Fibroblast of pulmonary artery (primary cell): ENCODE data around the gene WWOX.

ENCODE experiments used
- DNase-seq: peaks from one replicate; pipeline ENCODE4 v3.0.0-alpha.2; 2010; ENCODE audit warnings: low read depth
- H3K4me3 ChIP-seq: replicated peaks from 2 replicates; pipeline ENCODE4 v1.5.1; 2011; ENCODE audit warnings: low read depth, mild to moderate bottlenecking, control low read depth, low read length, moderate library complexity
- TF ChIP-seq, protein P1 (sequence below): IDR thresholded peaks from 2 replicates; pipeline ENCODE4 v1.5.1; 2011; ENCODE audit warnings: mild to moderate bottlenecking, control low read depth, low read length, inconsistent platforms; ENCODE audit errors: missing control alignments

Gene WWOX

DNA sequence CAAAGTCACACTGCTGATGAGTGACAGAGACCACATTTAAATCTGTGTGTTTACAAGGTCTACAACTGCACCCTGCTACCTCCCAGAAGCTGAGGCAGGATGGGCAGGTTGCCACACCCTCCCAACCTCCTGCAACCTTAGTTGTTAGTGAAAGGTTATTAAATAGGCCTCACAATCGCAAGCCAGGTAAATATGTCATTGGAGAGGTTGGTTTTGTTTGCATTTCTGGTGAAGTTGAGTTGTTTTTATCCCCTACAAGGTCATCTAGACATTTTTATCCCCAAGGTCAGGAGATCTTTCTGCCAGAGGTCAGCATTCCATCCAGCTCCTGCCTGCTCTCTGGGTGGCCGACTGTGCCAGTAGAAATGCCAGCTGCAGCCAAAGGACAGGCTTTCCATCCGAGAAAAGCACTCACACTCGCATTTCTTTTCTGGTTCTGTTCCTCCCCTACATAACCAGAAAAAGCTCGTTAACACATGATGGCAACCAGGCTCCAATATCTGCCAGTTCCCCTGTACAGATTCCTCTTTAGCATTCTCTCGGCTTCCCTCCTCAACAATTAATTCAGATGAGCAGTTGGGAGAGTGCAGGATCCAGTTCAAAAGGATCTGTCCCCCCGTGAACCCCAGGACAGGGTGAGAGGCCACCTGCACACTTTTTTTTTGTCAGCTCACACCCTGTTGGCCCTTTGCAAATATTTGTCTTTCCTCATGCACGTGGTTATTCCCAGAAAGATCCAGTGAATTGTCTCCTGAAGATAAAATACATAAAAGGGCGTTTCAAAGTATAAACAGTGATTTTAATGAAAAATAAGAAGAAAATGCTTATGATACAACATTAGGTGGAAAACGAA is 938.3 kb downstream of the WWOX start:
- DNase-seq, result no peak
- TF ChIP-seq, protein P1, sequence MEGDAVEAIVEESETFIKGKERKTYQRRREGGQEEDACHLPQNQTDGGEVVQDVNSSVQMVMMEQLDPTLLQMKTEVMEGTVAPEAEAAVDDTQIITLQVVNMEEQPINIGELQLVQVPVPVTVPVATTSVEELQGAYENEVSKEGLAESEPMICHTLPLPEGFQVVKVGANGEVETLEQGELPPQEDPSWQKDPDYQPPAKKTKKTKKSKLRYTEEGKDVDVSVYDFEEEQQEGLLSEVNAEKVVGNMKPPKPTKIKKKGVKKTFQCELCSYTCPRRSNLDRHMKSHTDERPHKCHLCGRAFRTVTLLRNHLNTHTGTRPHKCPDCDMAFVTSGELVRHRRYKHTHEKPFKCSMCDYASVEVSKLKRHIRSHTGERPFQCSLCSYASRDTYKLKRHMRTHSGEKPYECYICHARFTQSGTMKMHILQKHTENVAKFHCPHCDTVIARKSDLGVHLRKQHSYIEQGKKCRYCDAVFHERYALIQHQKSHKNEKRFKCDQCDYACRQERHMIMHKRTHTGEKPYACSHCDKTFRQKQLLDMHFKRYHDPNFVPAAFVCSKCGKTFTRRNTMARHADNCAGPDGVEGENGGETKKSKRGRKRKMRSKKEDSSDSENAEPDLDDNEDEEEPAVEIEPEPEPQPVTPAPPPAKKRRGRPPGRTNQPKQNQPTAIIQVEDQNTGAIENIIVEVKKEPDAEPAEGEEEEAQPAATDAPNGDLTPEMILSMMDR, result no peak
- H3K4me3 ChIP-seq, result no peak overlapping the region

DNA sequence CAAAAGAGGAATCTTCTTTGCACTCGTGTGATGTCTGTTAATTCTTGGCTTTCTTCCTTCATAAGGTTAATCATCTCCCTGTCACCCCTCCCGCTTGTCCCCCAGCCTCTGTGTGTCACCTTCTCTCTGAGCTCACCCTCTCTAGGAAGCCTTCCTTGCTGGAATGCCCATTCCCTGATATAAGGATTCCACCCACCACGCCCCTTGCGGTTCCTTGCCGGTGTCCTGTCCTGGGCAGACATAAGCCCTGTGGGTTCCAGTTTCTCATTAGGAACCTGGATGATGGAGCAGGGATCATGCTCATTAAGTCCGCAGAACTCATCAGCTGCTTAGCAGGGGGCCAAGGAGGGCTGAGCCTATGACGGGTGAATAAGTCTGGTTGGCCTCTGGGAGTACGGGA is 941.8 kb downstream of the WWOX start:
- no peak for DNase-seq
- TF ChIP-seq, protein P1, result no peak
- H3K4me3 ChIP-seq, result no peak overlapping the region

- no peak overlapping the region for H3K4me3 ChIP-seq
- TF ChIP-seq, protein P1, result no peak
- no peak for DNase-seq
Observed at GRCh38 chr16:79042141-79042540, 942.7 kb downstream of the WWOX start.

- no peak for DNase-seq
- TF ChIP-seq, protein P1, result no peak
- H3K4me3 ChIP-seq, result no peak overlapping the region
Observed at GRCh38 chr16:79042886-79043285, 943.4 kb downstream of the WWOX start.

DNA sequence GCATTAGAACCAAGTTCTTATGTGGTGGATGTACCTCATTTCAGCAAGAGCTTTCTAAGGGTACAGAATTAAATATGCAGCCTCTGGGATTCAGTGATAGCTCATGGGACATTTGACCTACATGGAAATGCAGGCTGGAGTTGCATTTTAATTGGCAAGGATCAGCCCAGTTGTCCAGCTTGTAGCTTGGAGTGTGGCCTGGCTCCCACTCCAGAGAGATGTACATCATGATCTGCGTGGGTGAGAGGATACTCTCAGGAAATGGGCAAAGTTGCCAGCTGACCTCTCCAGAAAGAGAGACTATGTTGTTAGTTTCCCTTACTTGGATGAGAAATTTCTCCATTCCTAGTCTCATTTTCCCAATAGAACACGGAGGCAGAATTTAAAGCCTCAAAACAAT is 945.7 kb downstream of the WWOX start:
- H3K4me3 ChIP-seq, result no peak overlapping the region
- TF ChIP-seq, protein P1, result no peak
- no peak for DNase-seq

GRCh38 chr16:79047337-79047736 is 947.9 kb downstream of the WWOX start:
- H3K4me3 ChIP-seq, result no peak overlapping the region
- TF ChIP-seq, protein P1, result no peak
- no peak for DNase-seq

- no peak overlapping the region for H3K4me3 ChIP-seq
- no peak for DNase-seq
- TF ChIP-seq, protein P1, result no peak
Observed at GRCh38 chr16:79049040-79049439, 949.6 kb downstream of the WWOX start.
